Liver (tissue), 9 donors: Measurements from ENCODE around the gene CASP3. TPM values are rescaled to one million over a fixed set of nuclear protein-coding genes. Genes with fewer than 3 reads are reported as not detected.

Source experiments
- DNase-seq: peaks from one replicate; pipeline ENCODE4 v3.0.0-alpha.2; 2017; ENCODE audit warnings: low spot score
- H3K27ac ChIP-seq, 2 donors: one replicate each; pipeline ENCODE4 v1.7.0; 2013; ENCODE audit warnings: inconsistent platforms in 2 of 2, low read length in 2 of 2, control low read depth in 1 of 2, low read depth in 1 of 2, mild to moderate bottlenecking in 1 of 2
- H3K27me3 ChIP-seq, 4 donors: one replicate each; pipeline versions ENCODE4 v1.6.1 to v1.7.0; 2013; ENCODE audit warnings: low read length in 3 of 4, inconsistent platforms in 1 of 4, mild to moderate bottlenecking in 1 of 4, moderate library complexity in 1 of 4; ENCODE audit not compliant: control insufficient read depth in 4 of 4, insufficient read depth in 4 of 4
- H3K36me3 ChIP-seq, 4 donors: one replicate each; pipeline versions ENCODE4 v1.6.1 to v1.7.0; 2013; ENCODE audit warnings: low read length in 3 of 4, mild to moderate bottlenecking in 3 of 4, low read depth in 1 of 4, moderate library complexity in 1 of 4; ENCODE audit not compliant: control insufficient read depth in 4 of 4, insufficient read depth in 3 of 4
- H3K4me1 ChIP-seq, 4 donors: one replicate each; pipeline versions ENCODE4 v1.6.1 to v1.7.0; 2013; ENCODE audit warnings: low read length in 3 of 4, mild to moderate bottlenecking in 3 of 4, moderate library complexity in 1 of 4; ENCODE audit not compliant: control insufficient read depth in 4 of 4, insufficient read depth in 4 of 4
- H3K4me3 ChIP-seq, 3 donors: one replicate each; pipeline versions ENCODE4 v1.6.1 to v1.7.0; 2013; ENCODE audit warnings: low read length in 3 of 3, control low read depth in 1 of 3, low read depth in 1 of 3, mild to moderate bottlenecking in 1 of 3
- H3K9ac ChIP-seq, 2 donors: one replicate each; pipeline ENCODE4 v1.7.0; 2013; ENCODE audit warnings: low read length in 2 of 2, mild to moderate bottlenecking in 2 of 2, moderate library complexity in 2 of 2, control low read depth in 1 of 2, low read depth in 1 of 2
- H3K9me3 ChIP-seq, 4 donors: one replicate each; pipeline versions ENCODE4 v1.6.1 to v1.7.0; 2013; ENCODE audit warnings: low read length in 3 of 4; ENCODE audit not compliant: control insufficient read depth in 4 of 4
- ATF3 ChIP-seq: IDR thresholded peaks from 2 replicates; pipeline ENCODE4 v1.6.1; 2016; ENCODE audit warnings: antibody characterized with exemption
- EGR1 ChIP-seq, 2 donors: IDR thresholded peaks; 2 replicates each; pipeline ENCODE4 v1.6.1; 2016 to 2018; ENCODE audit warnings: antibody characterized with exemption in 2 of 2, low read depth in 2 of 2
- FOXA2 ChIP-seq: IDR thresholded peaks from 2 replicates; pipeline ENCODE4 v1.6.1; 2016; ENCODE audit warnings: antibody characterized with exemption
- GABPA ChIP-seq, 2 donors: IDR thresholded peaks in 1 of 2; conservative IDR thresholded peaks in 1 of 2; 2 replicates each; pipeline ENCODE4 v1.6.1; 2016; ENCODE audit warnings: antibody characterized with exemption in 2 of 2, mild to moderate bottlenecking in 1 of 2, moderate library complexity in 1 of 2
- HNF4G ChIP-seq: IDR thresholded peaks from 2 replicates; pipeline ENCODE4 v1.6.1; 2016; ENCODE audit warnings: antibody characterized with exemption
- JUND ChIP-seq, 2 donors: IDR thresholded peaks; 2 replicates each; pipeline ENCODE4 v1.6.1; 2016; ENCODE audit warnings: antibody characterized with exemption in 2 of 2
- NR2F2 ChIP-seq: IDR thresholded peaks from 2 replicates; pipeline ENCODE4 v1.6.1; 2016; ENCODE audit warnings: antibody characterized with exemption
- REST ChIP-seq: IDR thresholded peaks from 2 replicates; pipeline ENCODE4 v1.6.1; 2016; ENCODE audit warnings: antibody characterized with exemption, mild to moderate bottlenecking
- ZBTB33 ChIP-seq: IDR thresholded peaks from 2 replicates; pipeline ENCODE4 v1.6.1; 2016; ENCODE audit warnings: antibody characterized with exemption
- WGBS: extraction: QIAGEN DNeasy Blood & Tissue Kit; methylation state at CpG from one replicate; pipeline ENCODE4 v1.1.7; 2013; 5-methylcytosine and 5-hydroxymethylcytosine counted together
- polyA plus RNA-seq, 2 donors: library from polyadenylated mRNA; stranded (reverse) in 1 of 2; unstranded in 1 of 2; fragments of 200-250 nt in 1 of 2; fragments of >200 nt in 1 of 2; fragmentation: Nextera tagmentation in 1 of 2; extraction: Ambion mirVana in 1 of 2; gene quantifications; one replicate each; pipeline versions ENCODE4 v1.2.1 to v1.2.3, GENCODE V29; 2013 to 2015
- total RNA-seq, 2 donors: library from RNA; depleted of rRNA; stranded (reverse); fragments of >200 nt; gene quantifications; one replicate each; pipeline ENCODE4 v1.2.3, GENCODE V29; 2014
- donor health status: healthy.
- donor health status: healthy.
- donor health status: healthy.
- donor health status: healthy.
- donor health status: healthy.

The CASP3 gene
- total and polyA plus RNA-seq, 4 donors = 7.8 to 30.1 (median 11.8) TPM

- H3K27ac ChIP-seq = no peak overlapping the region
- no peak for DNase-seq
- H3K9ac ChIP-seq = no peak overlapping the region
- H3K4me3 ChIP-seq = no peak overlapping the region
- H3K4me1 ChIP-seq = no peaks in the 10 kb centered on the region
- TF ChIP-seq HNF4G = no peak
- no peak for TF ChIP-seq ZBTB33
- no peak for TF ChIP-seq REST
- no peaks in the 10 kb centered on the region for H3K27me3 ChIP-seq
- H3K9me3 ChIP-seq = no peaks in the 10 kb centered on the region
- H3K36me3 ChIP-seq = no peaks in the 10 kb centered on the region
- 90% methylated on average over 5 of the region's 5 CpGs for WGBS
These were observed 43.8 kb upstream of the CASP3 start for GRCh38 chr4:184693056-184693455.

- no peak overlapping the region for H3K4me3 ChIP-seq
- no peak for DNase-seq
- no peaks in the 10 kb centered on the region for H3K9me3 ChIP-seq
- H3K27me3 ChIP-seq = no peaks in the 10 kb centered on the region
- no peaks in the 10 kb centered on the region for H3K4me1 ChIP-seq
- no peak overlapping the region for H3K9ac ChIP-seq
- H3K27ac ChIP-seq = no peak overlapping the region
- TF ChIP-seq GABPA (IDR thresholded peaks at IDR 0.05 in 1 of 2, conservative IDR thresholded peaks at IDR 0.05 in 1 of 2) (no peak), ATF3 (no peak), EGR1 (IDR thresholded peaks at IDR 0.05; ENCODE audit: low read depth in 2 of 2) (no peak), REST (no peak), NR2F2 (no peak)
- peaks cover 0 to 2% (median 0%) of the 10 kb centered on the region in 4 donors for H3K36me3 ChIP-seq
- WGBS = 77% methylated on average over 5 of the region's 5 CpGs
These were observed 40.4 kb upstream of the CASP3 start for GRCh38 chr4:184689681-184690080.

- TF ChIP-seq REST (no peak), FOXA2 (no peak), JUND (IDR thresholded peaks at IDR 0.05) (no peak)
- Histone ChIP-seq H3K36me3 (peaks cover 0 to 2% (median 0%) of the 10 kb centered on the region in 4 donors), H3K9me3 (no peaks in the 10 kb centered on the region), H3K27me3 (no peaks in the 10 kb centered on the region), H3K9ac (no peak overlapping the region), H3K4me3 (no peak overlapping the region), H3K27ac (no peak overlapping the region), H3K4me1 (no peaks in the 10 kb centered on the region)
- DNase-seq = no peak
- 81% methylated on average over 11 of the region's 11 CpGs for WGBS
These were observed 39.2 kb upstream of the CASP3 start for GRCh38 chr4:184688447-184688846.
